Epithelial cell of proximal tubule (primary cell): ENCODE data around the gene SPATA3. TPM values are rescaled to one million over a fixed set of nuclear protein-coding genes. Genes with fewer than 3 reads are reported as not detected.

Source experiments
- DNase-seq: peaks from one replicate; pipeline ENCODE4 v3.0.0-alpha.2; 2011; ENCODE audit warnings: low read depth
- H3K4me3 ChIP-seq: 2 replicates; pipeline ENCODE4 v1.5.1; 2011; ENCODE audit warnings: low read depth, mild to moderate bottlenecking, low read length
- total RNA-seq: library from RNA; depleted of rRNA; stranded (reverse); fragments of >200 nt; gene quantifications from 2 replicates; pipeline ENCODE4 v1.2.3, GENCODE V29; 2015
- TF ChIP-seq, protein P1 (sequence below): conservative IDR thresholded peaks from 2 replicates; pipeline ENCODE4 v1.5.1; 2012; ENCODE audit warnings: low read depth, mild to moderate bottlenecking, low read length

Gene SPATA3
- total RNA-seq, 1 donor from 2014 or later = not detected

DNA sequence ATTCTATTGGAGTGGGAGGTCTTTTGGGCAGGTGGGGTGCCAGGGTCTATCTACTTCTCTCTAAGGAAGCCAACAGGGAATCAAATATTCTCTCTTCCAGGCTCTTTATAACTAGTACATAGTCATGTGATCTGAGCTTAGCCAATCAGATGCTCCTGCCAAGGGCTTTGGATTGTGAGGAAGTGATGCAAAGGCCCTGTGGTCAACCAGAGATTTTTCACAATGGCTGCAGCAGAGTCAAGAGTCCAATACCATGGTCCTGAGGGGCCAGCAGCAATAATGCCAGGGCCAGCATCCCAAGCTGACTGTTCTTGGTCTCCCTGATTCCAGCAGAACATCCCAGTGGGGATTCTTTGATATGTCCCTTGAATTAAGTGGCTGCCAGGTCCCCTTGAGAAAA is 33.0 kb downstream of the SPATA3 start:
- TF ChIP-seq, protein P1, sequence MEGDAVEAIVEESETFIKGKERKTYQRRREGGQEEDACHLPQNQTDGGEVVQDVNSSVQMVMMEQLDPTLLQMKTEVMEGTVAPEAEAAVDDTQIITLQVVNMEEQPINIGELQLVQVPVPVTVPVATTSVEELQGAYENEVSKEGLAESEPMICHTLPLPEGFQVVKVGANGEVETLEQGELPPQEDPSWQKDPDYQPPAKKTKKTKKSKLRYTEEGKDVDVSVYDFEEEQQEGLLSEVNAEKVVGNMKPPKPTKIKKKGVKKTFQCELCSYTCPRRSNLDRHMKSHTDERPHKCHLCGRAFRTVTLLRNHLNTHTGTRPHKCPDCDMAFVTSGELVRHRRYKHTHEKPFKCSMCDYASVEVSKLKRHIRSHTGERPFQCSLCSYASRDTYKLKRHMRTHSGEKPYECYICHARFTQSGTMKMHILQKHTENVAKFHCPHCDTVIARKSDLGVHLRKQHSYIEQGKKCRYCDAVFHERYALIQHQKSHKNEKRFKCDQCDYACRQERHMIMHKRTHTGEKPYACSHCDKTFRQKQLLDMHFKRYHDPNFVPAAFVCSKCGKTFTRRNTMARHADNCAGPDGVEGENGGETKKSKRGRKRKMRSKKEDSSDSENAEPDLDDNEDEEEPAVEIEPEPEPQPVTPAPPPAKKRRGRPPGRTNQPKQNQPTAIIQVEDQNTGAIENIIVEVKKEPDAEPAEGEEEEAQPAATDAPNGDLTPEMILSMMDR = no peak
- no peak for DNase-seq
- no peak overlapping the region for H3K4me3 ChIP-seq

DNA sequence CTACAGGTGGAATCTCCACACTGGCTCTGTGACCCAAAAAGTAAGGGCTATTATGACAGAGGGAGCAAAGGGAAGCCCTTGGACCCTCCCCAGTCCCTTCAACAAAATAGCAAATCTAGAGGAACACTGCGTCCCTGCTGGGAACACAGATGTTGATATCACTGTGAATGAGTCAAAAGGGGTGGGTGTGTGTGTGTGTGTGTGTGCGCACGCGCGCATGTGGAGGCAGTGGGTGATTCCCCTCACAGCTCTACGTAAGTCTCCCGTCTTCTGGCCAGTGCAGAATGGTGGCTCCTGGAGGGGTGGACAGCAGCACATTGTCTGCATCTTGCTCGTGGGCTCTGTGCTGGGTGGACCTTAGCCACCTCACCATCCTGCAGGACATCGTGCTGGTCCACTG is 33.6 kb downstream of the SPATA3 start:
- TF ChIP-seq, protein P1 = no peak
- no peak overlapping the region for H3K4me3 ChIP-seq
- DNase-seq = no peak

DNA sequence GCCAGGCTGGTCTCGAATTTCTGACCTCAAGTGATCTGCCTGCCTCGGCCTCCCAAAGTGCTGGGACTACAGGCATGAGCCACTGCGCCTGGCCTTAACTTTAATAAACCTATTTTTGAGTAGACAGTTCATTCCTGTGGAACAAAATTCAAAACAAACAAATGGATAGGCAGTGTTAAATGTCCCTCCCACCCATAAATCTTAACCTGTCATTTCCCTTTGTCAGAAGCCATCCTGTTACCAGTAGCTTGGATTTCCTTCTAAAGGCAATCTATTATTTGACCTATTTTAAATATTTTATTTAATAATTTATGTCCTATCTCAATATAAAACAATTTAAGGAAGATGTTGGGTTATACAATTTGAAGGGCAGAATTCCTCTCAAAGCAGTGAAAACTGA is 34.8 kb downstream of the SPATA3 start:
- no peak for DNase-seq
- TF ChIP-seq, protein P1 = no peak
- no peak overlapping the region for H3K4me3 ChIP-seq

GRCh38 chr2:231032575-231033140 is 36.7 kb downstream of the SPATA3 start:
- no peak overlapping the region for H3K4me3 ChIP-seq

GRCh38 chr2:231033147-231034132 is 37.5 kb downstream of the SPATA3 start:
- H3K4me3 ChIP-seq = no peak overlapping the region
- TF ChIP-seq, protein P1 = no peak
- no peak for DNase-seq

More at GRCh38 chr2:231032575-231033140, 36.7 kb downstream of the SPATA3 start:
- DNase-seq = no peak
- TF ChIP-seq, protein P1 = no peak

DNA sequence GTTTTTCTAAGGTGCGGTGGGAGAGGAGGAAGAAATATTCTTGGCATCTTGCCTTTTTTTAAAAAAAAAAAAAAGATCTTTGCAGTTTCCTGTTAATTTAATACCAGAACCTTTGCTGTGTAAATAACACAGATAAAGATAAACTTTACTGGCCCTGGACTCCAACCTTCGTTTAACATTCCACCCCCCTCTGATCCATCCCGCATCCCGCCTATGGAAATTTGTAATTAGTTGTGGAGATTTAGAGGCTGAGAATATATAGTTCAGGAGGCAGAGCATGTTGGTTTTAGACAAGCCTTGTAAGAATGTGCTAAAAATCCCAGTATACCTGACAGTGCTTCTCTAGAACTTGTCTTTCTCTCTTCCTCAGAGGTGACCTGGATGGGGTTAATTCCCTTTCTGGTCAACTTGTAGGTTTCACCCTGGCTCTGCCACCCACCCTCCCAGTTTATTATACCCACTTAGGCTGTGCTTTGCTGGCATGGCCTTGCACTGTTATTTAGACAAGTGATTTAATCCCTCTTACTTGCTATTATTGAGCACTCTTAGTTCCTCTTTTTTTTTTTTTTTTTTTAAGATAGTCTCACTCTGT is 38.5 kb downstream of the SPATA3 start:
- TF ChIP-seq, protein P1 = no peak
- DNase-seq = no peak
- H3K4me3 ChIP-seq = no peak overlapping the region
